Activated CD8-positive, alpha-beta T cell treated with anti-CD3 and anti-CD28 coated beads for 36 hours (primary cell): ENCODE results near the gene BEAN1. TPM values are rescaled to one million over a fixed set of nuclear protein-coding genes. Genes with fewer than 3 reads are reported as not detected.

Experiments
- ATAC-seq: fragments of 200-7000 bp; cut with Tn5 transposase; one replicate; pipeline ENCODE4 v1.10.0; 2021; ENCODE audit warnings: mild to moderate bottlenecking, moderate library complexity
- CTCF ChIA-PET: fragments of 350-600 bp; sonication (Branson Sonifier 250); formaldehyde crosslinking; loops from one replicate; lab custom pipeline; 2021; ENCODE audit warnings: antibody characterized with exemption; lab: Charles Lee
- POLR2A ChIA-PET: fragments of 350-600 bp; sonication (Branson Sonifier 250); formaldehyde crosslinking; loops from one replicate; lab custom pipeline; 2021; ENCODE audit warnings: antibody characterized with exemption; lab: Charles Lee
- DNase-seq: peaks from one replicate; pipeline ENCODE4 v3.0.0-alpha.2; 2020
- H3K27ac Mint-ChIP-seq: one replicate; pipeline ENCODE4 v1.8.0; 2021; ENCODE audit warnings: mild to moderate bottlenecking, mixed read lengths
- H3K27me3 Mint-ChIP-seq: one replicate; pipeline ENCODE4 v1.8.0; 2021; ENCODE audit warnings: mixed read lengths
- H3K36me3 Mint-ChIP-seq: one replicate; pipeline ENCODE4 v1.8.0; 2021; ENCODE audit warnings: low read depth, mixed read lengths
- H3K4me1 Mint-ChIP-seq: one replicate; pipeline ENCODE4 v1.8.0; 2021; ENCODE audit warnings: low read depth, mixed read lengths
- H3K4me3 Mint-ChIP-seq: one replicate; pipeline ENCODE4 v1.8.0; 2021; ENCODE audit warnings: mild to moderate bottlenecking, moderate library complexity, mixed read lengths
- H3K9me3 Mint-ChIP-seq: one replicate; pipeline ENCODE4 v1.8.0; 2021; ENCODE audit warnings: mixed read lengths
- CTCF ChIP-seq: fragments of 200-600 bp; IDR thresholded peaks from one replicate; pipeline ENCODE4 v1.8.0; 2022; ENCODE audit warnings: antibody characterized with exemption, mild to moderate bottlenecking
- intact Hi-C: fragments of 100-400 bp; cut with micrococcal nuclease; formaldehyde crosslinking; loops from one replicate; pipeline ENCODE4 v1.10.0; 2022
- total RNA-seq, 2 experiments: library from RNA; stranded (reverse); gene quantifications; one replicate each; pipeline ENCODE4 v1.2.3, GENCODE V29; 2021

The BEAN1 gene
- total RNA-seq, 2 experiments from 2014 or later, result not detected

GRCh38 chr16:66437391-66437945 lies 10.4 kb downstream of the BEAN1 start:
- H3K27ac Mint-ChIP-seq, result no peak overlapping the region
- intact Hi-C loops, result no loop called here
- POLR2A ChIA-PET, result no interaction called here
- DNase-seq (no peak), ATAC-seq (no peak)
- no peak overlapping the region for H3K4me3 Mint-ChIP-seq
- CTCF ChIA-PET, result no interaction called here
- no peaks in the 10 kb centered on the region for H3K9me3 Mint-ChIP-seq
- no peaks in the 10 kb centered on the region for H3K4me1 Mint-ChIP-seq
- TF ChIP-seq CTCF, result no peak
- no peaks in the 10 kb centered on the region for H3K36me3 Mint-ChIP-seq
- peaks cover 11% of the 10 kb centered on the region for H3K27me3 Mint-ChIP-seq

- ATAC-seq, result no peak
- ChIA-PET CTCF (no interaction called here), POLR2A (no interaction called here)
- no peak for DNase-seq
- Mint-ChIP-seq H3K36me3 (no peaks in the 10 kb centered on the region), H3K4me1 (no peaks in the 10 kb centered on the region), H3K27ac (no peak overlapping the region), H3K27me3 (peaks cover 5% of the 10 kb centered on the region), H3K4me3 (no peak overlapping the region), H3K9me3 (no peaks in the 10 kb centered on the region)
- TF ChIP-seq CTCF, result no peak
- intact Hi-C loops, result no loop called here
Measured at GRCh38 chr16:66438536-66438935, 11.4 kb downstream of the BEAN1 start.

GRCh38 chr16:66439051-66439730 lies 12.1 kb downstream of the BEAN1 start:
- POLR2A ChIA-PET, result no interaction called here
- H3K36me3 Mint-ChIP-seq, result no peaks in the 10 kb centered on the region
- CTCF ChIA-PET, result interaction anchor here (1.6 kb wide), 1 partner anchor 37 kb away, joined by 4 read pairs; no protein-coding TSS in a partner anchor
- ATAC-seq (no peak), DNase-seq (no peak)
- H3K4me1 Mint-ChIP-seq, result no peaks in the 10 kb centered on the region
- no peak for TF ChIP-seq CTCF
- no peak overlapping the region for H3K4me3 Mint-ChIP-seq
- H3K27me3 Mint-ChIP-seq, result peaks cover 5% of the 10 kb centered on the region
- H3K9me3 Mint-ChIP-seq, result no peaks in the 10 kb centered on the region
- H3K27ac Mint-ChIP-seq, result no peak overlapping the region
- intact Hi-C loops, result no loop called here

- no peak for TF ChIP-seq CTCF
- Mint-ChIP-seq H3K4me3 (no peak overlapping the region), H3K36me3 (no peaks in the 10 kb centered on the region), H3K4me1 (no peaks in the 10 kb centered on the region), H3K27ac (no peak overlapping the region), H3K9me3 (no peaks in the 10 kb centered on the region), H3K27me3 (peaks cover 5% of the 10 kb centered on the region)
- DNase-seq (no peak), ATAC-seq (no peak)
- POLR2A ChIA-PET, result no interaction called here
- intact Hi-C loops, result no loop called here
- CTCF ChIA-PET, result interaction anchor here (1.6 kb wide), 1 partner anchor 36 kb away, joined by 4 read pairs; no protein-coding TSS in a partner anchor
Measured at GRCh38 chr16:66440271-66440802, 13.2 kb downstream of the BEAN1 start.

GRCh38 chr16:66440970-66441369 lies 13.9 kb downstream of the BEAN1 start:
- intact Hi-C loops, result no loop called here
- ATAC-seq (no peak), DNase-seq (no peak)
- CTCF ChIA-PET, result interaction anchor here (1.6 kb wide), 1 partner anchor 35 kb away, joined by 4 read pairs; no protein-coding TSS in a partner anchor
- Mint-ChIP-seq H3K36me3 (no peaks in the 10 kb centered on the region), H3K27me3 (peaks cover 8% of the 10 kb centered on the region), H3K27ac (no peak overlapping the region), H3K4me3 (no peak overlapping the region), H3K9me3 (no peaks in the 10 kb centered on the region), H3K4me1 (no peaks in the 10 kb centered on the region)
- no peak for TF ChIP-seq CTCF
- POLR2A ChIA-PET, result no interaction called here
